ENCODE results near the gene PTPN1.
A peak's percentile ranks its signal among the peaks of the same experiment; 100 is the strongest.
"Not testable (repeated sequence)": the region's sequence is repeated elsewhere in the genome, so short reads cannot be mapped to it uniquely, and the experiment has no call there.

Gene PTPN1

DNA sequence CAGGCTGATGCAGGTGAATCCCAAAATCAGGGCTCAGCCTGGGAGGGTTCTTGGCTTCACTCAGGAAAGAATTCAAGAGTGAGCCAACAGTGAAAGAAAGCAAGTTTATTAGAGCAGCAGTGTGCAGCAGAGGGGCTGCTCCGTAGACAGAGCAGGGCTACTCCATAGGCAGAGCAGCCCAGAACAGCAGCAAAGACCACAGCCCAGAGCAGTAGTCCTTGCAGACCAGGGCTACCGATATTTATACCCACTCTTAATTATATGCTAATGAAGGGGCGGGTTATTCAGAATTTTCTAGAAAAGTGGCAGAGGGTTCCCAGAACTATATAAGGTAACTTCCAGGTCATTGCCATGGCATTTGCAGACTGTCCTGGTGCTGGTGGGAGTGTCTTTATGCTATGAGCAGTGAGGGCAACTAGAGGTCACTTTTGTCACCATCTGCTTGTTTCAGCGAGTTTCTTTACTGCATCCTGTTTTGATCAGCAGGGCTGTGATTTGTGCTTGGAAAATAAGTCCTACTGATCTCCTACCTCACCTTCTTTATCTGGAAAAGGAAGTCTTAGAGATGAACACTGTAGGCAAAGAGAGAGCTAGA lies 39.8 kb upstream of the PTPN1 start:
- no peak for DNase-seq (ENCODE audit: low read depth)
- peaks cover 6% of the 10 kb centered on the region for H3K4me1 ChIP-seq (ENCODE audit: control insufficient read depth, insufficient read depth, low read length)
- no peaks in the 10 kb centered on the region for H3K9me3 ChIP-seq (ENCODE audit: control insufficient read depth, low read length)
- no peak overlapping the region for H3K4me3 ChIP-seq (ENCODE audit: low read length)
- H3K9ac ChIP-seq (ENCODE audit: low read length): no peak overlapping the region
- no peaks in the 10 kb centered on the region for H3K27me3 ChIP-seq (replicated peaks; ENCODE audit: control insufficient read depth, insufficient read depth, low read length)
- H3K36me3 ChIP-seq (ENCODE audit: control insufficient read depth, insufficient read depth, low read length, severe bottlenecking): no peaks in the 10 kb centered on the region

DNA sequence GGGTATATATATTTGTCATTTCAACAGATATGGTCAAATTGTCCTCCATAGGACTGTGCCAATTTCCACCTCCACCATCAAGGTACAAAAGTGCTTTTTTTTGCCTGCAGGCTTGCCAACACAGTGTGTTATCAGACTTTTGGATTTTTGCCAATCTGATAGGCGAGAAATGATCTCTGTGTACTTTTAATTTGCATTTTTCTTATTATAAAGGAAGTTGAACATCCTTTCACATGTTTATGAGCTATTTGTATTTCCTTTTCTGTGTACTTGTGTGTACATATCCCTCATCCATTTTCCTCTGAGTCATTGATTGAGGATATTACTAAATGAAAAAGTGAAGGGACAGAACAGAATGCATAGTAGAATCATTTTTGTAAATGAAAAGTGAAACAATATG lies 39.0 kb upstream of the PTPN1 start:
- peaks cover 11% of the 10 kb centered on the region for H3K4me1 ChIP-seq (ENCODE audit: control insufficient read depth, insufficient read depth, low read length)
- no peaks in the 10 kb centered on the region for H3K36me3 ChIP-seq (ENCODE audit: control insufficient read depth, insufficient read depth, low read length, severe bottlenecking)
- no peak overlapping the region for H3K9ac ChIP-seq (ENCODE audit: low read length)
- no peaks in the 10 kb centered on the region for H3K27me3 ChIP-seq (replicated peaks; ENCODE audit: control insufficient read depth, insufficient read depth, low read length)
- H3K4me3 ChIP-seq (ENCODE audit: low read length): no peak overlapping the region
- H3K9me3 ChIP-seq (ENCODE audit: control insufficient read depth, low read length): no peaks in the 10 kb centered on the region
- DNase-seq (ENCODE audit: low read depth): no peak

DNA sequence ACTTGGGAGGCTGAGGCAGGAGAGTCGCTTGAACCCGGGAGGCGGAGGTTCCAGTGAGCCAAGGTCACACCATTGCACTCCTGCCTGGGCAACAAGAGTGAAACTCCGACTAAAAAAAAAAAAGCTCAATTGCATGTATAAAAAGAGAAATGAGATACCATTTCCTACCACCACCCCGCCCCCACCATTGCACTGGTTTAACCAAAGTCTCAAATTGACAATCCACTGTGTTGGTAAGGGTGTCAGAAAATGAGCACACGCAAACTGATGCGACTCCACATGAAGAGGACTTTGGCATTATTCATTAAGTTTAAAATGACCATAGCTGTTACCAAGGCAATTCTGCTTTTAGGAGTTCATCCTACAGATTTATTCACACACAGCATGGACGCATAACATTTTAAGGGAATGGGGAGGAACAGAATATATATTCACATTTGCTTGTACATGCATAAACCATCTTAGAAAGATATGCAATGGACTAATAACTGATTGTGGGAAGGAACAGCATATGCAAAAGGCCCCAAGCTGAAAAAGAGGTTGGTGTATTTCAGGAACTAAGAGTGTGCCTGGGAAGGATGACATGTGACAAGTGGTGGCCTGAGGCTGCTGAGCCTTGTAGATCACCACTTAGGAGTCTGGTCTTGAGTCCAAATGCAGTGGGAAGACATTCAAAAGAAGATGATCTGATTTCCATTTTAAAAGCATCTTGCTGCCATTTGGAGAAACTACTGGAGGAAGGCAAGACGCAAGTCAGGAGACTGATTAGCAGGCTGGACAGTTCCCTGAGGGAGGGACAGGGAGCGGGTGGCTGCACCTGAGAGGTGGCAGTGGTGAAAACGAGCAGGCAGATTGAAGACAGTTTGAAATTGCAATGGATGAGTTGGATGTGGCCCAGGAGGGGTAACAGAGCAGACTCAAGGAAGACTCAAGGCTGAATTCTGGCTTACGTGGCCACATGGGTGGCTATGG lies 37.2 kb upstream of the PTPN1 start:
- Histone ChIP-seq H3K9ac (ENCODE audit: low read length) (no peak overlapping the region), H3K9me3 (ENCODE audit: control insufficient read depth, low read length) (no peaks in the 10 kb centered on the region), H3K4me3 (ENCODE audit: low read length) (no peak overlapping the region), H3K4me1 (ENCODE audit: control insufficient read depth, insufficient read depth, low read length) (peaks cover 13% of the 10 kb centered on the region), H3K27me3 (replicated peaks; ENCODE audit: control insufficient read depth, insufficient read depth, low read length) (no peaks in the 10 kb centered on the region), H3K36me3 (ENCODE audit: control insufficient read depth, insufficient read depth, low read length, severe bottlenecking) (no peaks in the 10 kb centered on the region)
- no peak for DNase-seq (ENCODE audit: low read depth)

DNA sequence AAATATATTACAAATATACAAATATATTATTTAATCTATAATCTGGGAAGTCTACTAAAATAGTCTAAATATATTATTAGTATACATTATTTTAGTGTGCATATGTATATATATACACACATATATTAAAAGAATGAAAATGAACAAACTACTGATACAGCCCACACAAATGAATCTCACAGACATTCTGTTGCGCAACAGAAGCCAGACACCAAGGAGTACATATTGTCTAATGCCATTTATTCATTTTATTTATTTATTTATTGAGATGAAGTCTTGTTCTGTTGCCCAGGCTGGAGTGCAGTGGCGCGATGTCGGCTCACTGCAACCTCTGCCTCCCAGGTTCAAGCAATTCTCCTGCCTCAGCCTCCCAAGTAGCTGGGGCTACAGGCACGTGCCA lies 35.8 kb upstream of the PTPN1 start:
- not testable (repeated sequence) for H3K9me3 ChIP-seq (ENCODE audit: control insufficient read depth, low read length); H3K4me3 ChIP-seq (ENCODE audit: low read length); H3K9ac ChIP-seq (ENCODE audit: low read length); H3K36me3 ChIP-seq (ENCODE audit: control insufficient read depth, insufficient read depth, low read length, severe bottlenecking); H3K27me3 ChIP-seq (replicated peaks; ENCODE audit: control insufficient read depth, insufficient read depth, low read length)
- peak; percentile 69 for DNase-seq (ENCODE audit: low read depth)
- peaks cover 13% of the 10 kb centered on the region for H3K4me1 ChIP-seq (ENCODE audit: control insufficient read depth, insufficient read depth, low read length)

DNA sequence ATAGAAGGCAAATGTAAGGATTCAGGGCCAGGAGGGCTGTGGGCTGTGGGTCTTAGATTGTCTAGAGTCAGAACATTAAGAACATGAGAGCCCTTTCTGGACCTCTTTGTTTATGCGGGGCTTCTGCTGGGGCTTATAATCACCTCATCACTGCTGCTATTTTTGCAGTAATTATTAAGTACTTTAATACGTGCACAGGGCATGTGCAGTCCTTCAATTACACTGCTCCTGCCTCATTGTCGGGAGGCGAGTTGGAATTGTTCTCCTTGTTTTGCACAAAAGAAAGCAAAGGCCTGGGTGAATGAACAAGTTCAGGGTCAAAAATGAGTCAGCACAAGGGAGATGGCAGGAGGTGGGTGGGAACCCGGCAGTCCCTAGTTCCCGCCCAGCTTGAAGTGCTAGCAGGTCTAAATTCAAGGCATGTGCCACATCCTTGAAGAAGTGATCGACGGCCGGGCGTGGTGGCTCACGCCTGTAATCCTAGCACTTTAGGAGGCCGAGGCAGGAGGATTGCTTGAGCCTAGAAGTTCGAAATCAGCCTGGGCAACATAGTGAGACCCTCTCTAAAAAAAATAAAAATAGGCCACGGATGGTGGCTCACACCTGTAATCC lies 34.4 kb upstream of the PTPN1 start:
- no peaks in the 10 kb centered on the region for H3K36me3 ChIP-seq (ENCODE audit: control insufficient read depth, insufficient read depth, low read length, severe bottlenecking)
- no peaks in the 10 kb centered on the region for H3K27me3 ChIP-seq (replicated peaks; ENCODE audit: control insufficient read depth, insufficient read depth, low read length)
- H3K4me3 ChIP-seq (ENCODE audit: low read length): no peak overlapping the region
- no peak for DNase-seq (ENCODE audit: low read depth)
- no peaks in the 10 kb centered on the region for H3K9me3 ChIP-seq (ENCODE audit: control insufficient read depth, low read length)
- H3K4me1 ChIP-seq (ENCODE audit: control insufficient read depth, insufficient read depth, low read length): peaks cover 13% of the 10 kb centered on the region
- H3K9ac ChIP-seq (ENCODE audit: low read length): peak overlapping the region; percentile 51

DNA sequence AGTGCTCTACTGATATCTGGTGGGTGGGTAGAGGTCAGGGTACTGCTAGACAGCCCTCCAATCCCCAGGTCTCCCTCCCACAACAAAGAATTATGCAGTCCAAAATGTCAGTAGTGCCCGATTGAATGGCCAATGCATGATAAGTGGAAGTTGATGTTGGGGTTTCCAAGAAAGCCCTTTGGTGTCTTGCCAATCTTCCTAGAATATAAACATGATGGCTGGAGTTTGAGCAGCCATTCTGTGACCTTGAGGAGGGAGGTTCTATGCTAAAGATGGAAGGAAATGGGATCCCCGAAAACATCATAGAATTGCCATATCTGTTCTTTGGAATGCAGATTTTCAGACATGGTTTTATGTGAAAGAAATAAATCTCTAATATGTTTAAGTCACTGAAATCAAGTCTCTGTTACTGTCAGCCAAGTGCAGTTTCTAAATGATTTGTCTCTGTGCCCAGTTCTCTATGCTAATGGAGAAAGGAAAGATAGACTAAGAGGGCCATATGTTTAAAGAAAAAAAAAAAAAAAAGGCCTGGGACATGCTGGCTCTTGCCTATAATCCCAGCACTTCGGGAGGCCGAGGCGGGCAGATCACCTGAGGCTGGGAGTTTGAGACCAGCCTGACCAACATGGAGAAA lies 32.8 kb upstream of the PTPN1 start:
- Histone ChIP-seq H3K9ac (ENCODE audit: low read length) (no peak overlapping the region), H3K9me3 (ENCODE audit: control insufficient read depth, low read length) (no peaks in the 10 kb centered on the region), H3K4me1 (ENCODE audit: control insufficient read depth, insufficient read depth, low read length) (peaks cover 13% of the 10 kb centered on the region), H3K27me3 (replicated peaks; ENCODE audit: control insufficient read depth, insufficient read depth, low read length) (no peaks in the 10 kb centered on the region), H3K36me3 (ENCODE audit: control insufficient read depth, insufficient read depth, low read length, severe bottlenecking) (no peaks in the 10 kb centered on the region), H3K4me3 (ENCODE audit: low read length) (no peak overlapping the region)
- DNase-seq (ENCODE audit: low read depth): no peak

DNA sequence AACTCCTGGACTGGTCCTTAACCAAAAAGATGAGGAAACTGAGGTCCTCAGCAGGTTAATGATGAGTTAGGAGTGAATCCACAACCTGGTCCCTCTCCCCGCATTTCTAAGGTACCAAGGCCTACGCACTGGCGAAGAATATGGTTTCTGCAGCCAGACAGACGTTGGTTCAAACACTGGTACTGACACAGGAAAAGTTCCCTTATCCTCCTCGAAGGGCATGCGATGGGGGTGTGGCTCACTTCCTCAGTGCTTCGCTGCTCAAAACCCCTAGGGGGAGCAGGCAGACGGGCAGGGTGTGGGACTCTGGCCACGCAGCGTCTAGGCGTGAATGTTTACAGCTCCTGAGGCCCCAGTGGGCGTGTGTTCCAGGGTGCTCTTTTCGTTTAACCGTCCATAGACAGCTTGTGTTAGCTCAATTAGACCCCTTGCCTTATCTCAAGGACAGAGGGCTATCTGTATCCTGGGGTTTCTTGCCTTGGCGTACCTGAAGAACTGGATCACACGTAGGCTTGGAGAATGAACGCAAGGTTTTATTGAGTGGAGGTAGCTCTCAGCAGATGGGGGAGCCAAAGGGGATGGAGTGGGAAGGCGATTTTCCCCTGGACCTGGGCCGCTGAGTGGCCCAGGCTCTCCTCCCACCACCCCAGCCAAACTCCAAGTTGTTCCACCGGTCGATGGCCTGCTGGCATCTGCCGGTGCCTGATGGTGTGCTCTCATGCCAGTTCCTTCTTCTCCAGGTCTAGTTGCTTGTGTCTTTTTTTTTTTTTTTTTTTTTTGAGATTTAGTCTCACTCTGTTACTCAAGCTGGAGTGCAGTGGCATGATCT lies 31.8 kb upstream of the PTPN1 start:
- peak; percentile 40 for DNase-seq (ENCODE audit: low read depth)

DNA sequence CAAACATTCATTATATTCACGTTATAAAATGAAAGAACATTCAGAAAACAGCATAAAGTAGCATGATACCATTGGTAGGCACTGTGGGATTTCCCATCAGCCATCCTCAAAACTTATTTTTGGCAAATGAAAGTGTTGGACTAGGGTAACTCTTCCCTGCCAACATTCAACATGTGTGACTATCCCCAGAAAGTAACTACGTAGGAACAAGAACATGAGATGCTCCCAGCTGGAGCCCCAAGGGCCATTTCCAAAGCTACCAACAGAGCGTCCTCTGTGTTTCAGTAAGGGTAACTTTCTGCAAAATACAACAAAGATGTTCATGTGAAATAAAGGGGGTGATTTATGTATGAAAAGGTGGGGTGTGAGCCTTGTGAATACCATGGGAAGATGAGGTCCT lies 28.4 kb upstream of the PTPN1 start:
- H3K4me3 ChIP-seq (ENCODE audit: low read length): no peak overlapping the region
- no peaks in the 10 kb centered on the region for H3K27me3 ChIP-seq (replicated peaks; ENCODE audit: control insufficient read depth, insufficient read depth, low read length)
- DNase-seq (ENCODE audit: low read depth): no peak

More for the DNA sequence above, 31.8 kb upstream of the PTPN1 start:
- no peaks in the 10 kb centered on the region for H3K36me3 ChIP-seq (ENCODE audit: control insufficient read depth, insufficient read depth, low read length, severe bottlenecking)
- no peak overlapping the region for H3K9ac ChIP-seq (ENCODE audit: low read length)
- peaks cover 15% of the 10 kb centered on the region for H3K4me1 ChIP-seq (ENCODE audit: control insufficient read depth, insufficient read depth, low read length)
- H3K9me3 ChIP-seq (ENCODE audit: control insufficient read depth, low read length): no peaks in the 10 kb centered on the region
- no peaks in the 10 kb centered on the region for H3K27me3 ChIP-seq (replicated peaks; ENCODE audit: control insufficient read depth, insufficient read depth, low read length)
- no peak overlapping the region for H3K4me3 ChIP-seq (ENCODE audit: low read length)

DNA sequence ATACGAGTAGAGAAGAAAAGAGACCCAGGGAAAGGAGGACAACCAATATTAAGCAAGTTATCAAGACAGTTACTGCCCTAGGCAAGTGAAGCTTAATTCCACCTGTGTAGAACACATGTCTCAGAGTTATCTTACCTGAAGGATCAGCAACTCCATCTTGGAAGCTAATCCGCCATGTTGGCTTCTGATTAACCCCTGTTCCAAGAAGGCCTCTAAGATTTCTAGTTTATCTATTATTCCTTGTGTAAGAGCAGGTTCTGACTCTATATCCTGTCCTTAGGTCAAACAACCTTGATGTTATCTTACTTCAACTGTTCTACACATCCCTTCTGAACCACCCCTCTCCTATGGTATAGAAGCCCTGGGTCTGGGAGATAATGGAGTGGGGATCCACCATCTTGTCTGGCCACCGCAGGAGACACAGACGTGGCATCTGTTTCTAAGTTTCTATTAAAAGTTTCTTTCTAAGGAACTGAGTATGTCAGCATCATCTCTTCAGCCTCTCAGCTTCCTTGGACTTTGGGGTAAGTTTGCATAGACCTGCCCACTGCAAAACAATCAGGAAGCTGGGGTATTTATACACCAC lies 27.7 kb upstream of the PTPN1 start:
- no peaks in the 10 kb centered on the region for H3K27me3 ChIP-seq (replicated peaks; ENCODE audit: control insufficient read depth, insufficient read depth, low read length)
- H3K4me3 ChIP-seq (ENCODE audit: low read length): no peak overlapping the region
- no peak for DNase-seq (ENCODE audit: low read depth)
- H3K9ac ChIP-seq (ENCODE audit: low read length): no peak overlapping the region
- no peaks in the 10 kb centered on the region for H3K36me3 ChIP-seq (ENCODE audit: control insufficient read depth, insufficient read depth, low read length, severe bottlenecking)
- H3K9me3 ChIP-seq (ENCODE audit: control insufficient read depth, low read length): no peaks in the 10 kb centered on the region
- H3K4me1 ChIP-seq (ENCODE audit: control insufficient read depth, insufficient read depth, low read length): peaks cover 8% of the 10 kb centered on the region

More for the DNA sequence above, 28.4 kb upstream of the PTPN1 start:
- Histone ChIP-seq H3K9me3 (ENCODE audit: control insufficient read depth, low read length) (no peaks in the 10 kb centered on the region), H3K4me1 (ENCODE audit: control insufficient read depth, insufficient read depth, low read length) (peaks cover 11% of the 10 kb centered on the region), H3K36me3 (ENCODE audit: control insufficient read depth, insufficient read depth, low read length, severe bottlenecking) (no peaks in the 10 kb centered on the region), H3K9ac (ENCODE audit: low read length) (no peak overlapping the region)

DNA sequence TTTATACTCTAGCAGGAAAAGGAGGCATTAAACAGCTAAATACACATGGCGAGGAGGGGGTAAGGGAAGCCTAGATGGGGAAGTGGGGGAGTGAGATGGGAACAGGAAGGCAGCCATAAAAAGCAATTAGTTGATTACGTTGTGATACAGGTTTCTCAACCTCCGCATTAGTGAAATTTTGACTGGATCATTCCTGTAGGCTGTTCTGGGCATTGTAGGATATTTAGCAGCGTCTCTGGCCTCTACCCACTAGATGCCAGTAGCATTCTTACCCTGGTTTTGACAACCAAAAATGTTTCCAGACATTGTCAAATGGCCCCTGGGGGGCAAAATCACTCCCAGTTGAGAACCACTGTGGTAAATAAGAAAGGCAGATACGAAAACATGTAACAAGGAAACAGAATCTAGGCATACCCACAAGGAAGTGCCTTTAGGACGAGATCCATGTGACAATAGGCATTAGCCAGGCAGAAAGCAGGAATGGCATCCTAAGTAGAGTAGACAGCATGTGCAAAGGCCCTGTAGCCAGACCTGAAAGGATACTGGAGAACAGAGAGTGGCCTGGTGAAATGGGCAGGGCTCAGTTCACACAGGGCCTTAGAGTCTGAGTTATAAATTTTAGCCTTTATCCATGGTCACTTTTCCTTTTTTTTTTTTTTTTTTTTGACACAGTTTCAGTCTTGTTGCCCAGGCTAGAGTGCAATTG lies 25.8 kb upstream of the PTPN1 start:
- Histone ChIP-seq H3K9me3 (ENCODE audit: control insufficient read depth, low read length) (no peaks in the 10 kb centered on the region), H3K36me3 (ENCODE audit: control insufficient read depth, insufficient read depth, low read length, severe bottlenecking) (no peaks in the 10 kb centered on the region), H3K4me1 (ENCODE audit: control insufficient read depth, insufficient read depth, low read length) (peaks cover 8% of the 10 kb centered on the region), H3K9ac (ENCODE audit: low read length) (peak overlapping the region; percentile 84), H3K27me3 (replicated peaks; ENCODE audit: control insufficient read depth, insufficient read depth, low read length) (no peaks in the 10 kb centered on the region), H3K4me3 (ENCODE audit: low read length) (peak overlapping the region; percentile 83)
- DNase-seq (ENCODE audit: low read depth): no peak
